ENCODE data around the gene SERTM1.

DNA sequence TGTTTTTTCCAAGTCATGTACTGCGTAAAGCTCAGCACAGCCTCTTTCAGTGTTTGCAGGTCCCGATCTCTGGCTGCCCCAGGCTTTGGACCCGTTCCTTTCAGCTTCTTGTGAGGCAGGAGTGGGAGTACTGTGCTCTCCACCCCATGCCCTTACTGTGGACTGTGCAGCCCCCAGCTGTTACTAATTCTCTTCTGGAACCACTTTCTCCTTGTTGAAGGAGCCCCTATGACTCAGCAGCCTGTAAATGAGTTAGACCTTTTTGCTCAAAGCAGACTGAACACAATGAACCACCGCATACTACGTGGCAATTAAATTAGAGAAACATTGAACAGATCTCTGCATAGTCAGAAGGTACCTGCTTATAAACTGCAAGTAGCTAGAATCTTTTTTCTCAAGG is 39.0 kb downstream of the SERTM1 start:
- no peak for TF ChIP-seq RAD21 (IDR thresholded peaks at IDR 0.05; ENCODE audit: low read depth)
- no peak for TF ChIP-seq EP300 (IDR thresholded peaks at IDR 0.05; ENCODE audit: borderline replicate concordance)
- TF ChIP-seq TAF1 (IDR thresholded peaks at IDR 0.05; ENCODE audit: low read depth), result no peak
- TF ChIP-seq, protein P1, sequence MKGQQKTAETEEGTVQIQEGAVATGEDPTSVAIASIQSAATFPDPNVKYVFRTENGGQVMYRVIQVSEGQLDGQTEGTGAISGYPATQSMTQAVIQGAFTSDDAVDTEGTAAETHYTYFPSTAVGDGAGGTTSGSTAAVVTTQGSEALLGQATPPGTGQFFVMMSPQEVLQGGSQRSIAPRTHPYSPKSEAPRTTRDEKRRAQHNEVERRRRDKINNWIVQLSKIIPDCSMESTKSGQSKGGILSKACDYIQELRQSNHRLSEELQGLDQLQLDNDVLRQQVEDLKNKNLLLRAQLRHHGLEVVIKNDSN (IDR thresholded peaks at IDR 0.05), result no peak
